Stimulated activated CD4-positive, alpha-beta T cell treated with anti-CD3 and anti-CD28 coated beads, Interleukin-4, amount 100 ng/mL, for 48 hours (primary cell): ENCODE measurements around the gene ECSIT.
A peak's percentile ranks its signal among the peaks of the same experiment; 100 is the strongest.

Experiments used
- DNase-seq, 2 donors: peaks; one replicate each; pipeline ENCODE4 v3.0.0-alpha.2; 2020; ENCODE audit warnings: low read depth in 2 of 2

ECSIT gene

GRCh38 chr19:11550265-11550664, 21.3 kb upstream of the ECSIT start:
- DNase-seq, result no peak

GRCh38 chr19:11549386-11549953, 20.5 kb upstream of the ECSIT start:
- DNase-seq, result no peak

- no peak for DNase-seq
Observed at GRCh38 chr19:11547929-11548700, 19.2 kb upstream of the ECSIT start.

GRCh38 chr19:11541238-11541637, 12.3 kb upstream of the ECSIT start:
- no peak for DNase-seq

GRCh38 chr19:11540645-11541044, 11.7 kb upstream of the ECSIT start:
- DNase-seq, result no peak

- no peak for DNase-seq
Observed at GRCh38 chr19:11539495-11540365, 10.8 kb upstream of the ECSIT start.

GRCh38 chr19:11538232-11539036, 9.5 kb upstream of the ECSIT start, which contains the start of gene CNN1:
TSS of gene CNN1 (plus strand) at chr19:11538851. CDS start at chr19:11538928, 77 bp downstream.
- DNase-seq, result no peak

- peak; percentile 85 to 88 for DNase-seq
Observed at GRCh38 chr19:11535792-11536595, 7.1 kb upstream of the ECSIT start.

GRCh38 chr19:11534948-11535347, 6.0 kb upstream of the ECSIT start:
- DNase-seq, result no peak

- no peak for DNase-seq
Observed at GRCh38 chr19:11534538-11534937, 5.6 kb upstream of the ECSIT start.

- DNase-seq, result peak; percentile 46 to 47
Observed at GRCh38 chr19:11530432-11530831, 1.5 kb upstream of the ECSIT start.

- DNase-seq, result no peak
Observed at GRCh38 chr19:11519138-11519537, 9.8 kb downstream of the ECSIT start.

- DNase-seq, result no peak
Observed at GRCh38 chr19:11513946-11514345, 15.0 kb downstream of the ECSIT start.

GRCh38 chr19:11510444-11510843, 18.5 kb downstream of the ECSIT start:
- no peak for DNase-seq

- no peak for DNase-seq
Observed at GRCh38 chr19:11507370-11508078, 21.4 kb downstream of the ECSIT start.

- no peak for DNase-seq
Observed at GRCh38 chr19:11506967-11507366, 22.0 kb downstream of the ECSIT start.

- no peak for DNase-seq
Observed at GRCh38 chr19:11506101-11506555, 22.8 kb downstream of the ECSIT start.

GRCh38 chr19:11505504-11506100, 23.3 kb downstream of the ECSIT start, which contains the start of gene ZNF653:
TSS of gene ZNF653 (minus strand) at chr19:11505839. CDS start at chr19:11505786, 53 bp downstream.
- peak; percentile 90 to 93 for DNase-seq

GRCh38 chr19:11505032-11505503, 23.9 kb downstream of the ECSIT start:
- peak; percentile 95 to 97 for DNase-seq
